Measurements from ENCODE around the gene AAGAB.

The AAGAB gene

GRCh38 chr15:67208396-67208795 is 46.1 kb downstream of the AAGAB start:
- DNase-seq (ENCODE audit: low spot score): no peak

- no peak for DNase-seq (ENCODE audit: low spot score)
These were observed 46.8 kb downstream of the AAGAB start for GRCh38 chr15:67207555-67208207.

GRCh38 chr15:67202991-67203390 is 51.5 kb downstream of the AAGAB start:
- no peak for DNase-seq (ENCODE audit: low spot score)

GRCh38 chr15:67202091-67202490 is 52.4 kb downstream of the AAGAB start:
- DNase-seq (ENCODE audit: low spot score): no peak

GRCh38 chr15:67201136-67201535 is 53.3 kb downstream of the AAGAB start:
- DNase-seq (ENCODE audit: low spot score): no peak

- no peak for DNase-seq (ENCODE audit: low spot score)
These were observed 54.3 kb downstream of the AAGAB start for GRCh38 chr15:67199881-67200763.

- no peak for DNase-seq (ENCODE audit: low spot score)
These were observed 55.1 kb downstream of the AAGAB start for GRCh38 chr15:67199391-67199790.

GRCh38 chr15:67198157-67198754 is 56.2 kb downstream of the AAGAB start:
- DNase-seq (ENCODE audit: low spot score): no peak

GRCh38 chr15:67197364-67197695 is 57.1 kb downstream of the AAGAB start:
- DNase-seq (ENCODE audit: low spot score): no peak

- no peak for DNase-seq (ENCODE audit: low spot score)
These were observed 57.6 kb downstream of the AAGAB start for GRCh38 chr15:67196672-67197363.

GRCh38 chr15:67196222-67196621 is 58.2 kb downstream of the AAGAB start:
- no peak for DNase-seq (ENCODE audit: low spot score)

- DNase-seq (ENCODE audit: low spot score): no peak
These were observed 59.2 kb downstream of the AAGAB start for GRCh38 chr15:67195305-67195704.

- no peak for DNase-seq (ENCODE audit: low spot score)
These were observed 60.0 kb downstream of the AAGAB start for GRCh38 chr15:67194171-67195114.

GRCh38 chr15:67193223-67193990 is 61.1 kb downstream of the AAGAB start:
- no peak for DNase-seq (ENCODE audit: low spot score)

GRCh38 chr15:67192185-67192820 is 62.2 kb downstream of the AAGAB start:
- no peak for DNase-seq (ENCODE audit: low spot score)

GRCh38 chr15:67190813-67191212 is 63.6 kb downstream of the AAGAB start:
- DNase-seq (ENCODE audit: low spot score): no peak

GRCh38 chr15:67190326-67190725 is 64.1 kb downstream of the AAGAB start:
- DNase-seq (ENCODE audit: low spot score): no peak

- DNase-seq (ENCODE audit: low spot score): no peak
These were observed 65.0 kb downstream of the AAGAB start for GRCh38 chr15:67189326-67190051.

GRCh38 chr15:67188551-67189218 is 65.8 kb downstream of the AAGAB start:
- no peak for DNase-seq (ENCODE audit: low spot score)
